Right atrium auricular region (tissue), 2 donors: ENCODE measurements around the gene CBLB. TPM values are rescaled to one million over a fixed set of nuclear protein-coding genes. Genes with fewer than 3 reads are reported as not detected.
"Not testable (repeated sequence)": the region's sequence is repeated elsewhere in the genome, so short reads cannot be mapped to it uniquely, and the experiment has no call there.

Experiments used
- DNase-seq: peaks from one replicate; pipeline ENCODE4 v3.0.0-alpha.2; 2019; ENCODE audit warnings: low spot score
- H3K27ac ChIP-seq, 2 donors: fragments of 200-600 bp; sonication (generic); 1 replicate in 1 of 2; 2 replicates in 1 of 2; pipeline ENCODE4 v1.5.1; 2016 to 2019
- H3K27me3 ChIP-seq, 2 donors: fragments of 200-600 bp; sonication (generic); one replicate each; pipeline versions ENCODE4 v1.5.1 to v1.6.0; 2017 to 2019
- H3K36me3 ChIP-seq: fragments of 200-600 bp; sonication (generic); one replicate; pipeline ENCODE4 v1.5.1; 2016
- H3K4me1 ChIP-seq, 2 donors: fragments of 200-600 bp; sonication (generic); one replicate each; pipeline versions ENCODE4 v1.5.1 to v1.6.0; 2017 to 2019
- H3K4me3 ChIP-seq, 2 donors: fragments of 200-600 bp; sonication (generic); 1 replicate in 1 of 2; 2 replicates in 1 of 2; pipeline ENCODE4 v1.5.1; 2017 to 2019; ENCODE audit warnings: mild to moderate bottlenecking in 1 of 2, moderate library complexity in 1 of 2
- H3K9me3 ChIP-seq, 2 donors: fragments of 200-600 bp; sonication (generic); one replicate each; pipeline ENCODE4 v1.5.1; 2019
- total RNA-seq, 2 donors: library from RNA; depleted of rRNA; stranded (reverse); fragments of >200 nt; gene quantifications; one replicate each; pipeline ENCODE4 v1.1.0, GENCODE V29; 2016
- TF ChIP-seq, protein P1 (sequence below), 2 donors: fragments of 200-600 bp; sonication (generic); IDR thresholded peaks; one replicate each; pipeline ENCODE4 v1.5.1; 2019; ENCODE audit warnings: antibody characterized with exemption in 2 of 2

The CBLB gene
- total RNA-seq, 2 donors from 2014 or later: 24.6 to 27.3 TPM

DNA sequence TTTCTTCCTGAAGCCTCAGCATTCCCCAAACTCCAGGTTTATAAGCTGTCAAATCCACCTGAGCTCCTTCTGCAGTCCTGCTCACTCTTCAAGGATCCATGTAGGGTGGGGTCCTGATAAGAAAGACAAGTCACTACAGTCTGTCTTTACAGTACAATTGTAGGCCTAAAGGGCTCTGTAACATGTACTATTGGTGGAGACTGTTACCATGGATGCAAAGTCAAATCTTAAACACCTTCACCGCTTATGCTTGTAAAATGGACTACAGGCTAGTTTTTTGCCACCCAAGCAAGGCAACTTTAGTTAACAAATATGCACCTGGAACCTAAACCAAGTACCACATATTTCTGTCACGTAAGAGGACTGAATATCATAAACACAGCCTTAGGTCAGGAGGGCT, 44.7 kb downstream of the CBLB start:
- TF ChIP-seq, protein P1, sequence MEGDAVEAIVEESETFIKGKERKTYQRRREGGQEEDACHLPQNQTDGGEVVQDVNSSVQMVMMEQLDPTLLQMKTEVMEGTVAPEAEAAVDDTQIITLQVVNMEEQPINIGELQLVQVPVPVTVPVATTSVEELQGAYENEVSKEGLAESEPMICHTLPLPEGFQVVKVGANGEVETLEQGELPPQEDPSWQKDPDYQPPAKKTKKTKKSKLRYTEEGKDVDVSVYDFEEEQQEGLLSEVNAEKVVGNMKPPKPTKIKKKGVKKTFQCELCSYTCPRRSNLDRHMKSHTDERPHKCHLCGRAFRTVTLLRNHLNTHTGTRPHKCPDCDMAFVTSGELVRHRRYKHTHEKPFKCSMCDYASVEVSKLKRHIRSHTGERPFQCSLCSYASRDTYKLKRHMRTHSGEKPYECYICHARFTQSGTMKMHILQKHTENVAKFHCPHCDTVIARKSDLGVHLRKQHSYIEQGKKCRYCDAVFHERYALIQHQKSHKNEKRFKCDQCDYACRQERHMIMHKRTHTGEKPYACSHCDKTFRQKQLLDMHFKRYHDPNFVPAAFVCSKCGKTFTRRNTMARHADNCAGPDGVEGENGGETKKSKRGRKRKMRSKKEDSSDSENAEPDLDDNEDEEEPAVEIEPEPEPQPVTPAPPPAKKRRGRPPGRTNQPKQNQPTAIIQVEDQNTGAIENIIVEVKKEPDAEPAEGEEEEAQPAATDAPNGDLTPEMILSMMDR (IDR thresholded peaks at IDR 0.05): no peak
- Histone ChIP-seq H3K9me3 (no peaks in the 10 kb centered on the region), H3K27ac (peak overlapping the region; percentile 71 to 92), H3K4me1 (peaks cover 0 to 60% of the 10 kb centered on the region in 2 donors), H3K36me3 (no peaks in the 10 kb centered on the region), H3K27me3 (no peaks in the 10 kb centered on the region), H3K4me3 (no peak overlapping the region)
- no peak for DNase-seq

DNA sequence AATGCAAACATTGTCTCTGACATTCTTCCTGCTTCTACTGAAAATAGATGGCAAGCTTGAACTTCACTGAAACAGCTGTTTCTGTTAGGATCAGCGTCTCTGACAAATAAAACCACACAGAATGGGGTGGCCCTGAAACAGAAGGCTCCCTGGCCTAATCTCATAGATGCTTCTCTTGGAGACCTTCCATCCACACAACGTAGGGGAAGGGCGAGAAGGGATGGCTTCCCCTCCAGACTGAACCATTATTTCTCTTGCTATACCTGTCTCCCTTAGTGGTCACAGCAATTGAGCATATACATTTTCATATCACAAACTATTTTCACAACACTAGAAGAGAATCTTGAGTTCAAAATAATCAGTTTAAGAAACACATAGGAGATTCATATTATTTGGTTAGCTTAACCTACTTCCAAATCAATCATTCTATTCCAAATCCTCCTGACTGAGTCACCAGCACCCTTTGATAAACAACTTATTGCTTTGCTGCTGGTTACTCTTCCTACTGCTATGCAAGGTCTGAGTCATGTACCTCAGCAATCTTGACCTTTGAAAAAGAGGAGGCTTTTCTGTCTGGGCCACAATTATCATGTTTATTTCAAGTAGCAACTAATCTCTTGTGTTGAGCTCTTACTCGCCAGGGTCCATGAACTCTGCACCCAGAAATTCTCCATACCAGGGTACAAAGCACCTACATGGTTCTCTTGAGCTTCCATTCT, 45.5 kb downstream of the CBLB start:
- H3K27me3 ChIP-seq: no peaks in the 10 kb centered on the region
- H3K27ac ChIP-seq: peak overlapping the region; percentile 71 to 92
- no peaks in the 10 kb centered on the region for H3K36me3 ChIP-seq
- no peak overlapping the region for H3K4me3 ChIP-seq
- peaks cover 0 to 58% of the 10 kb centered on the region in 2 donors for H3K4me1 ChIP-seq
- no peaks in the 10 kb centered on the region for H3K9me3 ChIP-seq
- no peak for DNase-seq
- TF ChIP-seq, protein P1 (IDR thresholded peaks at IDR 0.05): no peak

DNA sequence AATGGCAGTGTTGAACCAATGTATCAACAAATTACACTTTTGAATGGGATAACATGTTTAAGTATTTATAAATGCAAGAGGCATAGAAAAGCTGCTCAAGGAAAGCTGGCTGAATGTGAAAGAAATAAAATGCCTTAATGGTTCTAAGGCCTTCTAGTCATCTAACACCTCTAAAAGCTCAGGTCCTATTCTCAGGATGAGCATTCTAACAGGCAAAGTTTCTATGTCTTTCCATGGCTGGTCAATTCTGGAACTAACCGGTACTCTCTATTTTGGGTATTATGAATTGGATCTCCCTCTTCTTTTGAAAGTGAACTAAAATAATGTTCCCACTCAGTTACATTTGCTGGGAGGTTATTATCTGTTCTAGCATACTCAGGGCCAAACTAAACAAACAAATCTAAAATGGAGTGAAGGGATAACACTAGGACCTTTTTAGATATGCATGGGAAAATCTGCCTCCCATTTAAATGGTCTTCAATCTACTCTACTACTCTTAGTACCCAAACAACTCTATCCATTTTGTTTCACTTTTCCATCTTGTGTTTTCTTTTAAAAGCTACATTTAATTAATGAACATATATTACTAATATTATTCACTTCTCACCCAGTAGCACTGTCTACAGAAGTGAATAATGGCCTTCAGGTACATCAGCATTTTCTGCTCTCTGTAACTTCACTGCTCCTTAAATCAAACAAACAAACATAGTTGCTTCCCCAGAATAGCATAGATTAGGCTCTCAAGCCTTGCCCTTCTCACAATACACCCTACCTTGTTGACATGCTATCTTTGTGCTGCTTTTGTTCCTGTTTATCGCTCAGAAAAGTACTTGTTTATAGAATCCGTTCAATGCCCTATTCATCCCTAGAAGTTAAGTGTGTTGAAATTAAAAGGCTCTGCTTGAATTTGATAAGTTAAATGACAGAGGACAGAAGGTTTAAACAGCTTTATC, 46.4 kb downstream of the CBLB start:
- no peak for DNase-seq
- Histone ChIP-seq H3K27me3 (no peaks in the 10 kb centered on the region), H3K36me3 (no peaks in the 10 kb centered on the region), H3K4me3 (no peak overlapping the region), H3K9me3 (no peaks in the 10 kb centered on the region), H3K27ac (peak overlapping the region; percentile 71 to 92), H3K4me1 (peaks cover 0 to 51% of the 10 kb centered on the region in 2 donors)
- TF ChIP-seq, protein P1 (IDR thresholded peaks at IDR 0.05): no peak

DNA sequence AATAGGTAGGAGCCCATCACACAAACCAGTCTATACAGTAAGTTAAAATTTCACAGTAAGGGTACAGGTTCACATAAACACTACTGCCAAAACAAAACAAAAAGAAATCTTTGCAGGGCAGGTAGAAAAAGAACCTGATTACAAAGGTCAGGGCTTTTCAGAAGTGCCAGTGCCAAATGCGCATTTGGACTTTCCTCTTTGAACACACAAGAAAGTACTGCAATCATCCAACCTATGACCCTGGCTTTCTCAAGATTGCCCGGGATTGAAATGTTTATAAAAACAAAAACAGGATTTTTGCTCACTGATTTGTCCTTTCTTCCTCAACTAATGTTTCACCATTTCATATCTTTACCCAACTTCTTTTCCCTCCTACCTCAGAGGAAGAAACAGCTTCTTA, 47.4 kb downstream of the CBLB start:
- TF ChIP-seq, protein P1 (IDR thresholded peaks at IDR 0.05): no peak
- H3K4me1 ChIP-seq: peaks cover 0 to 51% of the 10 kb centered on the region in 2 donors
- H3K27me3 ChIP-seq: no peaks in the 10 kb centered on the region
- no peaks in the 10 kb centered on the region for H3K36me3 ChIP-seq
- no peak for DNase-seq
- H3K9me3 ChIP-seq: no peaks in the 10 kb centered on the region
- H3K27ac ChIP-seq: peak overlapping the region; percentile 71 to 92
- no peak overlapping the region for H3K4me3 ChIP-seq

DNA sequence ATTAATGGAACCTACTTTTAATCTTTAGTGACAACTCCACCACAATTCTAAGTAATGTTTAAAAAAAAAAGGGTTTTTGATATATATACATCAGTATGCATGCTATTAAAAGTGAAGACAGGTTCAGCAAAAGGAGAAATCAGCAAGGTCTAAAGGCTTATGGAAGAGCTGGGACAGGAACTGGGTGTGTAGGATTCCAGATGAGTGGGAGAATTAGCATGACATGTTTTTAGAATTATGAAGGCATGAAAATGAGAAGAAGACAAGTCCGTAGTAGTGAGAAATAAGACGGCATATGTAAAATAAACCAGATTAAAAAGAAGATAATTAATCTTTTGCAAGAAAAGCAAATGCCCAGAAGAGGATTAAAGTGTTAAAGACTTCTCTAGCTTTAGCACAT, 52.0 kb downstream of the CBLB start:
- H3K4me1 ChIP-seq: peaks cover 0 to 24% of the 10 kb centered on the region in 2 donors
- DNase-seq: no peak
- H3K27ac ChIP-seq: peak overlapping the region in 1 of 2 donors; percentile 7
- no peak overlapping the region for H3K4me3 ChIP-seq
- no peaks in the 10 kb centered on the region for H3K9me3 ChIP-seq
- H3K36me3 ChIP-seq: no peaks in the 10 kb centered on the region
- H3K27me3 ChIP-seq: no peaks in the 10 kb centered on the region
- TF ChIP-seq, protein P1 (IDR thresholded peaks at IDR 0.05): no peak

DNA sequence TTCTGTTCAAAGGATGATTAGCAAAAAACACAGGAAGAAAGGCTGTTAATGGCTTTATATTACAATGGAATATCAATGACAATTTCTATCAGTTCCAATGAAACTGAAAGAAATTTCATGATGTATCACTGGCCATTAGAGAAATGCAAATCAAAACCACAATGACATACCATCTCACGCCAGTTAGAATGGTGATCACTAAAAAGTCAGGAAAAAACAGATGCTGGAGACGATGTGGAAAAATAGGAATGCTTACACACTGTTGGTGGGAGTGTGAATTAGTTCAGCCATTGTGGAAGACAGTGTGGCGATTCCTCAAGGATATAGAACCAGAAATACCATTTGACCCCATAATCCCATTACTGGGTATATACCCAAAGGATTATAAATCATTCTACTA, 53.5 kb downstream of the CBLB start:
- H3K27me3 ChIP-seq, H3K9me3 ChIP-seq, H3K27ac ChIP-seq, H3K4me3 ChIP-seq, DNase-seq, H3K36me3 ChIP-seq: not testable (repeated sequence)
- H3K4me1 ChIP-seq: peaks cover 0 to 23% of the 10 kb centered on the region in 2 donors
